T-helper 1 cell treated with Interleukin-12 subunit alpha and Interleukin-12 subunit beta and Interleukin-4 antibody, amounts not matched to agents 30 ng/mL and 1 ng/mL, for 36 hours (primary cell): ENCODE measurements around the gene BTBD2. TPM values are rescaled to one million over a fixed set of nuclear protein-coding genes. Genes with fewer than 3 reads are reported as not detected.

ENCODE experiments used
- intact Hi-C: fragments of 100-400 bp; cut with micrococcal nuclease; formaldehyde crosslinking; loops from one replicate; pipeline ENCODE4 v1.15.1; 2024
- total RNA-seq: library from RNA; stranded (reverse); gene quantifications from 2 replicates; pipeline ENCODE4 v1.2.3, GENCODE V29; 2022

The BTBD2 gene
- total RNA-seq, result 34.2 and 44.9 TPM in 2 replicates

DNA sequence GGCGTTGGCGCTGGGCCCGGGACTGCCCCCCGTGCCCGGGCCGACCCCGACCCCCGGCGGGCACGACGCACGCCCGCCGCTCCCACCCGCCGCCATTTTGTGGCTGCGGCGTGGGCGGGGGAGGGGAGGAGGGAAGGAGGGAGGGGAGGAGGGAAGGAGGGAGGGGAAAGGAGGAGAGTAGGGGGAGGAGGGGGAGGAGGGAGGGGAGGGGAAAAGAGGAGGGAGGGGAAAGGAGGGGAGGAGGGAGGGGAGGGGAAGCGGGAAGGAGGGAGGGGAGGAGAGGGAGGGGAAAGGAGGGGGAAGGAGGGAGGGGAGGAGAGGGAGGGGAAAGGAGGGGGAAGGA, at the start of gene BTBD2:
Gene BTBD2, minus strand, starts transcription at position 107 of the 343 bp plus-strand sequence. Its CDS starts 11 bp downstream, at position 96.
- intact Hi-C loops, result no loop called here

DNA sequence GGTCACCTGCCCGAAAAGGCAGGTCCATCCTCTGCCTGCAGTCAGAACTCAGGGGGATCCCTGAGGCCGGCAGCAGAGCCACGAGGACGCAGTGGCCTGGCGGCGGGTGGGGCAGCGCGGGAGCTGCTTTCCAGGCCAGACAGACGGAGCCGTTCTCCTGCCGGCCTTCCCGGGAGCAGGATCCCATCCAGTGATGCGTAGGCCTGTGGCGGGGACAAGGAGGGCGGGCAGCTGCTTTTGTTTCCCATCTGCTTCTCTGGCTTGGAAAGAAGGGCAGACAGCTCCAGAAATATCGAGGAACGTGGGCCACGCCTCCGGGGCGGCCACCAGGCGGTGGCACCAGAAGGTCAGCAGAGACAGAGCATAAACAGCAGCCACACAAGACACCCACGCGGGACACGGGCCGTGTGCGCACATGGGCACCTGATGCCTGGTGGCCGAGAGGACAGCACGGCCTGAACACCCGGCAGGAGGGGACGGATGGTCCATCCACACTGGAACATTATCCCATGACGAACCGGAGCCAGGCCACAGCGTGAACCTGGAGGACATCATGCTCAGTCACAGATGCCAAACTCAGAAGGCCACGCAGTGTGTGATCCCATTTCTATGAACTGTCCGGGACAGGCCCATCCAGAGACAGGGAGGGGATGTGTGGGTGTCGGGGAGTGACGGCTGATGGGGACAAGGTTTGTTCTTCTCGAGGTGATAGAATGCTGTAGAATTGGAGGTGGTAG, 49.4 kb upstream of the BTBD2 start:
- intact Hi-C loops, result no loop called here

DNA sequence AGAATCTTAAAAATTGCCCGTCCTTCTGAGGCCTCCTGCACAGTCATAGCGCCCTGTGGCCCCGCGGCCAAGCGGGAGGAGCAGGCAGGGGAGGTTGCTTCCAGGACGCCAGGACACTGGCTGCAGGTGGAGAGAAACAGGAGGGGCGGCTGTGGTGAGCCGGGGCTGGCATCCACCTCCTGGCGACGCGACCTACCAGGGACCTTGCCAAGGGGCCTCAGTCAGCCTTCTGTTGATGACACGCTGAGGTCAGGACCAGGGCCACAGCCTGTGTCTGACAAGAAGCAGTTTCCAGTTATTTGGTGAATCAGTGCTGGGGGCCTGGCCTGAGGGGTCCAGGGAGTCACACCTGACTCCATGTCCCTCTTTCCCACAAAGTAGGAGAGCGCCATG, 48.9 kb upstream of the BTBD2 start:
- intact Hi-C loops, result no loop called here

DNA sequence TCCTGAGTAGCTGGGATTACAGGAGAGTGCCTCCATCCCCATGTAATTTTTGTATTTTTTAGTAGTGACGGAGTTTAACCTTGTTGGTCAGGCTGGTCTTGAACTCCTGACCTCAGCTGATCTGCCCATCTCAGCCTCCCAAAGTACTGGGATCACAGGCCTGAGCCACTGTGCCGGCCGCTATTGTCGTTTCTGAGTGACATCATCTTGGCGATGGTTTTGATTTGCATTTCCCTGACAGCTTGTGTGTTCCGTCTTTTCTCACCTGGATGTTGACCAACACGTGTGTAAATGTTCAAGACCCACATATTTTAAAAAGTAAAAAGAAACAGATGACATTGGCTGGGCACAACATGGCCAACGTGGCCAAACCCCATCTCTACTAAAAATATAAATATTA, 48.3 kb upstream of the BTBD2 start:
- intact Hi-C loops, result no loop called here

DNA sequence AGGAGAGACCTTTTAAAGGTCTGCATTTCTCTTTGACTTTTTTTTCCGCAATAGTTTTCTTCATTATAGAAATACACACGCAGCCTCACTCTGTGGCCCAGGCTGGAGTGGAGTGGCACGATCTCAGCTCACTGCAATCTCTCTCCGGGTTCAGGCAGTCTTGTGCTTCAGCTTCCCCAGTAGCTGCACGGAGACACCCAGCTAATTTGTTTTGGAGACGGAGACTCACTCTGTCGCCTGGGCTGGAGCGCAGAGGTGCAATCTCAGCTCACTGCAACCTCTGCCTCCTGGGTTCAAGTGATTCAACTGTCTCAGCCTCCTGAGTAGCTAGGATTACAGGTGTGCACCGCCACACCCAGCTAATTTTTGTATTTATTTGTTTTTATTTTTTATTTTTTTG, 47.3 kb upstream of the BTBD2 start:
- intact Hi-C loops, result no loop called here

DNA sequence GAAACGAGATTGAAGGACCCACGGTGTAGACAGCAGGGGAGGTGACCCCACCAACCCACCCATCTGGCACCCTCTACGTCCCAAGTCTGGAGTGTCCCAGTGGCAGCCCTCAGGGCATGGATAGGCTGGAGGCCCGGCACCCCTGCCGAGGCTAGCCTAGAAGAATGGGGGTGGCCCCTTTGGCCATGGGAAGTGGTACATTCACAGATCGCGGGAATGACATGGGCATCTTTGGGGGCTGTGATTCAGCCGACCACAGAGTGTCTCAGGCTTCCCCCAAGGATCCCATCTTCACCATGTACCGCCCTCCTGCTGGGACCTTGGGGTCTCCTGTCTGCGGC, 46.8 kb upstream of the BTBD2 start:
- intact Hi-C loops, result no loop called here

DNA sequence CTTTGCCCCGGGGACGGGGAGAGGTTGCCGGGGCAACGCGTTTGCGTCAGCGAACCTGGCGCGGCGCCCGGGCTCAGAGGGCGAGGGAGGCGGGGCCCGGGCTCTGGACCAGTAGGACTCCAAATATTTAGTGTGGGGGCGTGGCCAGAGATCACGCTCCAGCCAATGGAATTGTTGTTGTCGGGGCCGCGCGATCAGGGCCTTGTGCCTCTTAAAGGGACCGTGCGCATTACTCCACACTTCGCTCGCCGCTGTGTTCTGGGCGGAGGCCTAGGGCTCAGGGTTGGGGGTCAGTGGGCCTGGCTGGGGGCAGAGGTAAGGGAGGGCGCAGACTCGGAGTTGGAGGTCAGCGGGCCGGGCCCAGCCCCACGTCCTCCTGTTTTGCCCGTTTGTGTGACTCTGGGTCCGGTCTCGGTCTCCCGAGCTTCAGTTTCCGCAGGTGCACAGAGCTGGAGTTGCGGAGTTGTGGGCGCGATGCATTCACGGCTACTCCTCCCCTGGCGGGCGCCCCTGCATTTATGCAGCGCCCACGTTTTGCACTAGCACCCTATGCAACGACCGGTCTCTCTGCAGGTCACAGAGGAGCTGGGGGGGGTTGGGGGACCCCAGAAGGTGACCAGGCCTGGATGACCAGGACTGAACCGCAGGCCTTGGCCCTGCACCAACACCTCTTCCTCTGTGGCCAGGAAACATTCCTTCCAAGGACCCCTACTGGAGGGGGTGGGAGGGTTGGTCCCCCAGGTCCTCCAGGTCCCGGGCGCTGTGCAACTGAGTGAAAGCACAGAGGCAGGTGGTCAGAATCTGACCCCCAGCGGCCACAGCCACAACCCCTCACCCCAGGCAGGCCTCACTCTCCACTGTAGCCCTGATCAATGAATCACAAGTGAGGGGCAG, 46.2 kb upstream of the BTBD2 start:
- intact Hi-C loops, result loop anchor here (1.0 to 2.0 kb wide), 5 partner anchors 10 to 43 kb away; partner anchors contain the start of genes IZUMO4, MKNK2 and MOB3A

DNA sequence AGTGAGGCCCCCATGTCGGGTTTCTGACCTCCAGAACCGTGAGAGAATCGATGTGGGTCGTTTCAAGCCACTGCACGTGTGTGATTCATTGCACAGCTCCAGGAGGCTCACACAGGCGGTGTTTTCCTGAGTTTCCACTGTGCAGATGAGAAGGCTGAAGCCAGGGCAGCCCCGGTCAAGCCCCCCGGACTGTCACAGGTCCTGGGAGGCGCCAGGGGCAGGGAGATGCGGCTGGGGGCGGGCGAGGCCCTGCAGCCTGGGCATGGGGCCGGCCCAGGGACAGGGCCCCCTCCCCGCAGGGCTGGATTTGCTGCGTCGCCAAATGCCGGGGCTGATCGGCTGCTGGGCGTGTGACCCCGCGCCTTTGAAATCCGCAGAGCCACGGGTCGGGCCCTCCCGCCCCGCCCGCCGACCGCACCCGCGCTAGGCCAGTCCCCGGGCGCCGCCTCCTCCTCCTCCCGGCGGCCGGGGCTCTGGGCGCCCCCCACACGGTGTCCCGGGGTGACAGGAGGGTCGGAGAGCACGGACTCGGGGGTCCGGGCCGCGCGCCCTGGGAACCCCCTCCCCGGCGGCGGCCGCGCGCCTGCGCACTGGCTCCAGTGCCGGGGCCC, 45.5 kb upstream of the BTBD2 start:
- intact Hi-C loops, result loop anchor here (1.0 to 2.0 kb wide), 5 partner anchors 10 to 42 kb away; partner anchors contain the start of genes IZUMO4, MKNK2 and MOB3A

DNA sequence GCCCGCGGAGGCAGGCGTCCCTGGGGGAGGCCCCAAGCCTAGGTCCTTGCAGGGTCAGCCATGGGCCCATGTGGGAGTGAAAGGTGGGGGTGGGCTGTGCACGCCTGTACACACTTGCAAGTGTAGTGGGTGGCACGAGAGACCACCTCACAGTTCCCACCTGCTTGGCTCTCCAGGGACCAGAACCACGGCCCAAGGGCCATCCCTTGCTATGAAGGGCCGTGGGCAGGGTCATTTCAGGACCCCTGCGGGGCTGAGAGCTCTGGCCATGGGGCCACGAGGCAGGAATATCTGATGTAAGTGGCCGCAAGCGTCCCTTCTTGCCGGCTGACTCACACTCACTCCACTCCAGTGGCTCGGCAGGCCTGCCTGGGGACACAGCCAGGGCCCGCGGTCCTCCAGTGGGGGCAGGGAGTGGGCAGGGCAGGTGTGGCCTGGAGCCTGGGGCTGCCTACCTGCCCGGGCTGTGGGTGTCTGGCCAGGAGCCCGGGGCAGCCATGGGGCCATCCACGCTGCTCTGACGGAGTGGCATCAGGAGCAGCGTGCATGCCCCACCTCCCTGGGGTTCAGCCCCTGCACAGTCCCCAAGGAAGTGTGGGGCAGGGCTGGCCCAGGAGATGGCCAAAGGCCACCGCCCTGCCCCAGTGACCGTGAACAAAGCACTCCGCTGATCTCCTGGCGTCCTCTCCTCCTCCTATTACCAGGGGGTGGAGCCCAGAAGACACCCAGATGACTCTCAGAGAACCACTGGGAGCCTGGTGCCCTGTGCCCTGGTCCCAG, 44.1 kb upstream of the BTBD2 start:
- intact Hi-C loops, result loop anchor here (2.0 kb wide), 1 partner anchor 41 kb away; no protein-coding TSS in a partner anchor

DNA sequence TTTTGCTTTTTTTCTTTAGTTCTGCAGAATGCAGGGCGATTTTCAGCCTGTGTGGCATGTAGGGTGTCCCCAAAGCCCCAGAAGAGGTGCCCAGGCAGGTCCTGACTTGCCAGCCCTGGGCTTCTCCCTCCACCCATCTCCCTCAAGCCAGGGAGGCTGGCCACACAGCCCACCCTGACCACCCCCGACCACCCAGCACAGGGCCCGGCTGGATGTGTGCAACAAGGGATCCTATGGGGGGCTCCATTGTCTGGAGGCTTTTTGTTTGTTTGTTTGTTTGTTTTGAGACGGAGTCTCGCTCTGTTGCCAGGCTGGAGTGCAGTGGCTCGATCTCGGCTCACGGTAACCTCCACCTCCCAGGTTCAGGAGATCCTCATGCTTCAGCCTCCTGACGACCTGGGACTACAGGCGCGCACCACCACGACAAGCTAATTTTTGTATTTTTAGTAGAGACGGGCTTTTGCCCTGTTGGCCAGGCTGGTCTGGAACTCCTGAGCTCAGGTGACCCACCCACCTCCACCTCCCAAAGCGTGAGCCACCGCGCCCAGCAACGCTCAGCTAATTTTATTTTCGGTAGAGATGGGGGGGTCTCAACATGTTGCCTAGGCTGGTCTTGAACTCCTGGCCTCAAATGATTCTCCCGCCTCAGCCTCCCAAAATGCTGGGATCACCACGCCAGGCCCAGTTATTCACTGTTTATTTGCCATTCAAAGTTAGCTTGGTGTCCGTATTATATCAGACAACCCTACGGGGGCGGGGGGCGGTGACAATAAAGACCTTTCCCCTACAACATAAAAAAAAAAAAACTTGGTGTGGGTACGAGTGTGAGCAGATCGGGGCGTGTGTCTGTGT, 43.3 kb upstream of the BTBD2 start:
- intact Hi-C loops, result no loop called here

DNA sequence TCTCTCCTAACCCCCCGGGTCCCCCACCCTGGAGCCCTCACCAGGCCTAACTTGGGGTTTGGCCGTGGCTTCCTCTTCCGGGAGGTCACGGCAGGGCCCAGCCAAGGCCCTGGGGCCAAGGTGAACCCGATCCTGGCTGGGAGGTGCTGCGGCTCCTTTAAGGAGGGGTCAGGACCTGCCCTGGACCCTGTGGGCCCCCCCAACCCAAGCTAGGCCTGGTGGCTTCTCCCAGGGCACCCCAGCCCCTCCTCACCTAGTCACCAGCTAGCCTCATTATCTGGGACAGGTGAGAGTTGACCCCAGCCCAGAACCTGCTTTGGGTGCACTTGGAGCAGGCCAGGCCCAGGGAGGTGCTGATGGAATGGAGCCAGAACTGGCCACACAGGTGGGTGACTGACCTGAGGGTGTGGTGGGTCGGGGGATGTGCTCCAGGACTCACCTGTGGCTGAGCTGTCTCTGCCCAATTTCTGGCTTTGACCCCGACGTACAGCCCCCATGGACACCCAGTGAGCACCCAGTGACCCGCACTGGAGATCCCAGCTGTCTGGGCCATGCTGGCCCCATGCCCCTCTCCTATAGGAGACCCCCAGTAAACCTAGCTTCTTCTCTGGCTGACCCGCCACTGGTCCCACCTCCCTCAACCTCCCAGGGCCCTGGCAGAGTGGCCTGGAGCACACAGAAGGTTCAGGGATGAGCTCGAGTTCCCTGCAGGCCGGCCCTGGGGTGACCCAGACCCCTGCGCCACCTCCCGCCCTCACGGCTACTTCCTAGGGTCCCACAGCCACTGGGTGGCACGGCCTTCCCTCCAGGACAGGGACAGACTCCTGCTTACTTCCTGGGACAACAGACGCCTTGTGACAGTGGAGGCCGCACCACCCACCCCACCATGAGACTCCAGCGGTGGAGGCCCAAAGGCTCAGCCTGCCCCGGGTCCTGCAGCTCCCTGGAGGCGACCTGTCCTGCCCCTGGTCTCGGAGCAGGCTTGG, 42.3 kb upstream of the BTBD2 start:
- intact Hi-C loops, result no loop called here

DNA sequence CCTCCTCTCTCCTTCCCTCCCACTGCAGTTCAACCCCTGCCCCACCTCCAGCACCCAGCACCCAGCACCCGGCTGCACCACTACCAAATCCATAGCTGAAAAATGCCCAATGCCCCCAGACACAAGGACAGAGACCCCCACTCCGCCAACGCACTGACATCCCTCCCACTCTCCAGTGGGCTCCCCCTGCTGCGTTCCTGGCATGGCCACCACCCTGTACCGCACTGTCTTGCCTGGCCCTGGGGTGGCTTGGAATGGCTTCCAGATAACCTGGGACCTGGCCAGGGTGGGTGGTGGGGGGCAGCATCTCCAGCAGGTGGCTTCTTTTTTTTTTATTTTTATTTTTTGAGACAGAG, 41.3 kb upstream of the BTBD2 start:
- intact Hi-C loops, result no loop called here

DNA sequence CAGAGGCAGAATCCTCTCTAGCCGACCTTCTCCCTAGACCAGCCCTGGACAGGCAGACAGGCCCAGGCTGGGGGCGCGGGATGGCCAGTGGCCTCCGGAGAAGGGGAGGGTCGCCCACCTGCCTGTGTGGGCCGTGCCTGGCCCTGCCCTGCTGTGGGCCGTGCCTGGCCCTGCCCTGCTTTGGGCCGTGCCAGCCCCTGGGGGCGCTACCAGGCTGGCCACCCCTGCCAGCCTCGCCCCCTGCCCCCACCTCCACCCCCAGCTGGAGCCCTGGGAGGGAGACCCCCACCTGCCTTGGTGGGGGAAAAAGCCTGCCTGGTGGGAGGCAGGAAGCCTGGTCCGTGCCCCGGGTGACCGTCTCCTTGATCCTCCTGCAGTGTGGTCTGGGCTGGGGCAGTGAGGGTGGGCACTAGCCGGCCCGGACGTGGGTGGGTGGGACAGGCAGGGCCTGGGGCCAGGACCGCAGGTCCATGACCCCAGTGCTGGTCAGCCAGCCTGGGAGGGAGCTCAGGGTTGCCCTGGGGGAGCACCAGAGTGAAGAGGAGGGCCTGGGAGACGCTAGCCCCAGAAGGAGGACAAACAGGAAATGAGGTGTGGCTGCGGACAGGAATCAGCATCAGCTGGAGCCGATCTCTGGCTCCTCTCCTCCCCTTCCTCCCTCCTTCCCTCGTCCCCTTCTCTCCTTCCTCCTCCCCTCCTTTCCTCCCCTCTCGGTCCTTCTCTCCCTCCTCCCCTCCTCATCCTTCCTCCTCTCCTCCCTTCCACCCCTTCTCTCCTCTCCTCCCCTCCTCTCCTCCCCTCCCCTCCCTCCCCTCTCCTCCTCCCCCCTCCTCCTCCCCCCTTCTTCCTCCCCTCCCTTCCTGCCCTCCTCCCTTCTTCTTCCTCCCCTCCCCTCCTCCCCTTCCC, 40.7 kb upstream of the BTBD2 start:
- intact Hi-C loops, result no loop called here

DNA sequence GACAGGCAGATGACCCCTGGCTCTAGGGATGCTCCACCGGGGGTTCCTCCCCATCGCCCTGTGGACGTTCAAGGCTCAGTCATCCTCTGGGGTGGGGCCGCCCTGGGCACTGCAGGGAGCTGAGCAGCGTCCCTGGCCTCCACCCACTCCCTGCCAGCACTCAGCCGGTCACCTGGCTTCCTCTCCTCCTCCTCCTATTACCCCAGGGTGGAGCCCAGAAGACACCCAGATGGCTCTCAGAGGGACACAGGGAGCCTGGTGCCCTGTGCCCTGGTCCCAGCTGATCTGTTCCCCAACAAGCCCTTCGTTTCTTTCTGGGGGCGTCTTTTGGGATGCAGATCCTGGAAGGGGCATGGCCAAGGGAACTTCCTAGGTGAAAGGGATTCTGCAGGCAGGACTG, 39.2 kb upstream of the BTBD2 start:
- intact Hi-C loops, result no loop called here

DNA sequence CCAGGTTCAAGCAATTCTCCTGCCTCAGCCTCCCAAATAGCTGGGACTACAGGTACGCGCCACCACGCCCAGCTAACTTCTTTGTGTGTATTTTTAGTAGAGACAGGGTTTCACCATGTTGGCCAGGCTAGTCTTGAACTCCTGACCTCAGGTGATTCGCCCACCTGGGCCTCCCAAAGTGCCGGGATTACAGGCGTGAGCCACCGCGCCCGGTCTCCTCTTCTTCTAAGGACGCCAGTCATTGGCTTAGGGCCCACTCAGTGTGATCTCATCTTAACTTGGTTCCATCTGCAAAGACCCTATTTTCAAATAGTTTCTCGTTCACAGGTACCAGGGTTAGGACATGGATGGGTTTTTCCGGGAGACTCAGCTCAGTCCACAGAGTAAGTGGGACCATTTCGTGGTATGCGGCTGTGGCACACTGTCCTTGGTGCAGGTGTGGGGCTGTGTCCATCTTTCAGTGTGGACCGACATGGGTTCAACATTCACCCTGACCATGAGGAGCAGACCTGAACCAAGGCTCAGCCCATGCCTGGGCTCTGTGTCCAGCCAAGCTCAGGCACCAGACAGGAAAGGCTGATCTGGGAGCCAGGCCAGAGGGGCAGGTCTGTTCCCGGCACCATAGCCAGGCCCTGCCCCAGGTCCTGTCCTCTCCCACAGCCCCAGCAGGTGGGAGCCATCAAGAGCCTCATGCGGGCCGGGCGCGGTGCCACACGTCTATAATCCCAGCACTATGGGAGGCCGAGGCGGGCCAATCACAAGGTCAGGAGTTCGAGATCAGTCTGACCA, 38.3 kb upstream of the BTBD2 start:
- intact Hi-C loops, result no loop called here

DNA sequence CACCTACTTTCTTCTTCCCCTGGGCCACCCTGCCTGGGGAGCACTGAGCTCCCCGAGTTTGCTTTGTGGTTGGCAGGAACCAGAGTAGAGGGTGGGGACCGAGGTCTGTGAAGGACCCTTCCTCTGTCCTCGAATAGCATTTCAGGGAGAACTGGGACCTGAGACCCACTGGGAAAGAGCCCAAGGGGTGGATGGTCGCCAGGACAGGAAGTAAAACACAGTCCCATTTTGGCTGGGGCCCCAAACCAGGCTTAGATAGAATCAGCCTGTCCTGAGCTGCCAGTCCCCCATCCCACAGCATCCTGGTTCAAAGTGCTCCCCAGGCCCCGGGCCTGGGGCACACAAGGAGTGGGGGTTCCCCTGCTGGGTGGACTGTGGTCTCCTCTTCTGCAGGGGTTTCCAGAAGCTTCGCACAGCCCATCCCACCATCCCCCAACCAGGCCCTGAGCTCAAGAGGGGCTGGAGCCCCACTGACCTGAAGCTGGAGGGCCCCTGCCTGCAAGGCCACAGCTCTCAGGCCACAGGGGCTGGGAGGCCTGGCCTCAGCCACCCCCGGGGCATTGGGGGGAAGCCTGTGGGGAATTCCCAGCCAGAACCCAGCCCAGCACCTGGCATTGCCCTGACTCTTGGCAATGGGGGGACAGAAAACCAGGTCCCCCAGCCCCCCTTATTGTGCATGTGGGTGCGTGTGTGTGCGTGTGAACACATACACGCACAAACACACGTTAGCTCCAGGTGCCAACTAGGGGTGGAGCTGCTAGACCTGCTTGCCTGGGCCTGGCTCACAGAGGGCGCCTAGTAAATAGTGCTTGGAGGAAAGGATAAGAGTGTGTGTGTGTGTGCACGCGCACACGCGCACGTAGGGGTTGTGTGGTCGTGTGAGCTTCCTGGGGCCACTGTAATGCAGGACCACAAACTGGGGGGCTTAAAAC, 36.5 kb upstream of the BTBD2 start:
- intact Hi-C loops, result loop anchor here (1.0 to 2.0 kb wide), 6 partner anchors 9 to 44 kb away; partner anchors contain the start of genes IZUMO4 and MOB3A
